Breast epithelium (tissue), 4 donors: ENCODE data around the gene F2R. TPM values are rescaled to one million over a fixed set of nuclear protein-coding genes. Genes with fewer than 3 reads are reported as not detected.

ENCODE experiments used
- DNase-seq, 2 donors: peaks; one replicate each; pipeline ENCODE4 v3.0.0-alpha.2; 2019; ENCODE audit warnings: low spot score in 2 of 2
- H3K27ac ChIP-seq, 2 donors: fragments of 200-600 bp; sonication (generic) in 1 of 2; one replicate each; pipeline ENCODE4 v1.5.1; 2016 to 2019; ENCODE audit warnings: mild to moderate bottlenecking in 1 of 2
- H3K27me3 ChIP-seq, 2 donors: fragments of 200-600 bp; sonication (generic) in 1 of 2; one replicate each; pipeline versions ENCODE4 v1.5.1 to v1.6.0; 2017 to 2019; ENCODE audit warnings: control low read depth in 1 of 2, mild to moderate bottlenecking in 1 of 2
- H3K36me3 ChIP-seq: fragments of 200-600 bp; one replicate; pipeline ENCODE4 v1.5.1; 2019
- H3K4me1 ChIP-seq, 2 donors: fragments of 200-600 bp; sonication (generic); one replicate each; pipeline ENCODE4 v1.5.1; 2016 to 2019; ENCODE audit warnings: control low read depth in 1 of 2
- H3K4me3 ChIP-seq, 3 donors: fragments of 200-600 bp; sonication (generic); 1 replicate in 2 of 3; 2 replicates in 1 of 3; pipeline ENCODE4 v1.5.1; 2016 to 2019; ENCODE audit warnings: mild to moderate bottlenecking in 3 of 3, moderate library complexity in 2 of 3
- H3K9me3 ChIP-seq, 2 donors: fragments of 200-600 bp; sonication (generic) in 1 of 2; one replicate each; pipeline ENCODE4 v1.5.1; 2016 to 2019; ENCODE audit warnings: control low read depth in 1 of 2
- CTCF ChIP-seq, 3 donors: fragments of 450-650 bp; IDR thresholded peaks; one replicate each; pipeline ENCODE4 v1.5.1; 2016 to 2017; ENCODE audit warnings: antibody characterized with exemption in 3 of 3, mild to moderate bottlenecking in 3 of 3, moderate library complexity in 3 of 3
- POLR2A ChIP-seq: fragments of 450-650 bp; IDR thresholded peaks from one replicate; pipeline ENCODE4 v1.6.1; 2016; ENCODE audit warnings: antibody characterized with exemption, mild to moderate bottlenecking, moderate library complexity
- POLR2AphosphoS5 ChIP-seq, 3 donors: sonication (generic); formaldehyde crosslinking; IDR thresholded peaks; one replicate each; pipeline ENCODE4 v1.6.1; 2017; ENCODE audit warnings: antibody characterized with exemption in 3 of 3
- intact Hi-C: fragments of 100-400 bp; cut with DNase I; formaldehyde crosslinking; loops from one replicate; pipeline ENCODE4 v1.15.1; 2023; ENCODE audit warnings: low total_unique reads
- total RNA-seq, 3 donors: library from RNA; depleted of rRNA; stranded (reverse); fragments of >200 nt; gene quantifications; one replicate each; pipeline ENCODE4 v1.1.0, GENCODE V29; 2016

Gene F2R
- total RNA-seq, 3 donors from 2014 or later: 15.1 to 39.4 (median 27.2) TPM

GRCh38 chr5:76729373-76730290 lies 13.7 kb downstream of the F2R start:
- H3K36me3 ChIP-seq: no peaks in the 10 kb centered on the region
- DNase-seq: no peak
- TF ChIP-seq CTCF (IDR thresholded peaks at IDR 0.05) (no peak), POLR2A (no peak), POLR2AphosphoS5 (IDR thresholded peaks at IDR 0.05) (no peak)
- peaks cover 21 to 30% of the 10 kb centered on the region in 2 donors for H3K9me3 ChIP-seq
- H3K27ac ChIP-seq: no peak overlapping the region
- intact Hi-C loops: no loop called here
- no peaks in the 10 kb centered on the region for H3K27me3 ChIP-seq
- no peak overlapping the region for H3K4me3 ChIP-seq
- no peaks in the 10 kb centered on the region for H3K4me1 ChIP-seq

GRCh38 chr5:76732405-76733048 lies 16.6 kb downstream of the F2R start:
- intact Hi-C loops: no loop called here
- H3K4me1 ChIP-seq: no peaks in the 10 kb centered on the region
- TF ChIP-seq POLR2AphosphoS5 (IDR thresholded peaks at IDR 0.05): no peak
- TF ChIP-seq CTCF (IDR thresholded peaks at IDR 0.05): no peak
- no peak for TF ChIP-seq POLR2A
- H3K36me3 ChIP-seq: no peaks in the 10 kb centered on the region
- H3K27ac ChIP-seq: peak overlapping the region in 1 of 2 donors; percentile 25
- no peaks in the 10 kb centered on the region for H3K27me3 ChIP-seq
- no peak overlapping the region for H3K4me3 ChIP-seq
- H3K9me3 ChIP-seq: peaks cover 15 to 30% of the 10 kb centered on the region in 2 donors
- DNase-seq: no peak

- no peak for DNase-seq
- Histone ChIP-seq H3K4me3 (no peak overlapping the region), H3K4me1 (no peaks in the 10 kb centered on the region), H3K9me3 (peaks cover 15 to 30% of the 10 kb centered on the region in 2 donors), H3K27ac (peak overlapping the region in 1 of 2 donors; percentile 25), H3K27me3 (no peaks in the 10 kb centered on the region), H3K36me3 (no peaks in the 10 kb centered on the region)
- TF ChIP-seq POLR2A (no peak), POLR2AphosphoS5 (IDR thresholded peaks at IDR 0.05) (no peak), CTCF (IDR thresholded peaks at IDR 0.05) (no peak)
- intact Hi-C loops: no loop called here
These were observed 17.1 kb downstream of the F2R start for GRCh38 chr5:76733049-76733417.

- no peak for TF ChIP-seq POLR2AphosphoS5 (IDR thresholded peaks at IDR 0.05)
- no peak for TF ChIP-seq CTCF (IDR thresholded peaks at IDR 0.05)
- TF ChIP-seq POLR2A: no peak
- no peaks in the 10 kb centered on the region for H3K27me3 ChIP-seq
- H3K4me3 ChIP-seq: no peak overlapping the region
- no peaks in the 10 kb centered on the region for H3K36me3 ChIP-seq
- no peak overlapping the region for H3K27ac ChIP-seq
- no peak for DNase-seq
- intact Hi-C loops: no loop called here
- peaks cover 0 to 4% of the 10 kb centered on the region in 2 donors for H3K9me3 ChIP-seq
- H3K4me1 ChIP-seq: no peaks in the 10 kb centered on the region
These were observed 20.0 kb downstream of the F2R start for GRCh38 chr5:76735762-76736545.
